T-helper 2 cell treated with Interferon-gamma antibody and Interleukin-4, amounts not matched to agents 5 μg/mL and 100 μg/mL, for 36 hours (primary cell): ENCODE data around the gene SPAG8.

Experiments
- DNase-seq: peaks from one replicate; pipeline ENCODE4 v3.0.0; 2021; ENCODE audit warnings: low spot score
- H3K27ac Mint-ChIP-seq: one replicate; pipeline ENCODE4 v1.8.0; 2021; ENCODE audit warnings: mild to moderate bottlenecking, mixed read lengths
- H3K27me3 Mint-ChIP-seq: one replicate; pipeline ENCODE4 v1.8.0; 2021; ENCODE audit warnings: low read depth, mixed read lengths
- H3K36me3 Mint-ChIP-seq: one replicate; pipeline ENCODE4 v1.8.0; 2021; ENCODE audit warnings: low read depth, mixed read lengths
- H3K4me1 Mint-ChIP-seq: one replicate; pipeline ENCODE4 v1.8.0; 2021; ENCODE audit warnings: low read depth, mixed read lengths
- H3K4me3 Mint-ChIP-seq: one replicate; pipeline ENCODE4 v1.8.0; 2022; ENCODE audit warnings: mild to moderate bottlenecking, moderate library complexity, mixed read lengths
- H3K9me3 Mint-ChIP-seq: one replicate; pipeline ENCODE4 v1.8.0; 2021; ENCODE audit warnings: mixed read lengths

SPAG8 gene

DNA sequence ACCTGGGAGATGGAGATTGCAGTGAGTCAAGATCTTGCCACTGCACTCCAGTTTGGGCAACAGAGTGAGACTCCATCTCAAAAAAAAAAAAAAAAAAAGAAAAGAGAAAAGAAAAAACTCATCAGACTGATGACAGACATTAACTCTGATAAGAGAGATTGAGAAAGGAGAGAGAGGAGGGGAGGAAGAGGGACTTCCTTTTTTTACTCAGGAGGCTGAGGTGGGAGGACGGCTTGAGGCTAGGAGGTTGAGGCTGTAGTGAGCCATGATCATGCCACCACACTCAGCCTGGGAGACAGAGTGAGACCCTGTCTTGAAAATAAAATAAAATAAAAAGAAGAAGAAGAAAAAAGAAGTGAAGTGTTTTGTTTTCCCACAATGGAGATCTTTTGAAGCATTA lies 48.3 kb downstream of the SPAG8 start:
- Mint-ChIP-seq H3K4me1 (peaks cover 12% of the 10 kb centered on the region), H3K27ac (no peak overlapping the region), H3K9me3 (no peaks in the 10 kb centered on the region), H3K27me3 (no peaks in the 10 kb centered on the region), H3K36me3 (peaks cover 6% of the 10 kb centered on the region), H3K4me3 (no peak overlapping the region)
- DNase-seq = no peak

DNA sequence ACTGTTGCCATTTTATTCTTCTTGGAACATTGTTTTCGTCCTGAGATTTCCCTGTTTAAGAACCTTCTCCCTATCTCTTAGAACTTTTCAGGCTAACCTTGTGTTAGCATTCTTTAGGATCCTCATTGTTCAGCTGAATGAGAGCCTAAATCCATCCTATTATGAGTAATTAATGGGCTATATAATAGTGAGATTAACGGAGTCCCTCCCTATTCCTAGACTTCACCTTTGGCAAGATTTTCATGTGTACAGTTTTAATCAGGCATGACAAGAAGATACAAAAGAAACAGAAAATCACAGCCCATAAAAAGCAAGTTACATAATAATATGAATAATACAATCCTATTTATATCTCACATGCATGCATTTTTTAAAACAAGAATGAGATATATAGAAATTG lies 48.9 kb downstream of the SPAG8 start:
- DNase-seq = no peak
- H3K4me1 Mint-ChIP-seq = peaks cover 17% of the 10 kb centered on the region
- peaks cover 6% of the 10 kb centered on the region for H3K36me3 Mint-ChIP-seq
- no peak overlapping the region for H3K27ac Mint-ChIP-seq
- no peaks in the 10 kb centered on the region for H3K9me3 Mint-ChIP-seq
- H3K4me3 Mint-ChIP-seq = no peak overlapping the region
- no peaks in the 10 kb centered on the region for H3K27me3 Mint-ChIP-seq

GRCh38 chr9:35760651-35761050 lies 51.4 kb downstream of the SPAG8 start:
- peaks cover 11% of the 10 kb centered on the region for H3K36me3 Mint-ChIP-seq
- no peaks in the 10 kb centered on the region for H3K27me3 Mint-ChIP-seq
- DNase-seq = no peak
- no peaks in the 10 kb centered on the region for H3K9me3 Mint-ChIP-seq
- H3K4me1 Mint-ChIP-seq = peaks cover 31% of the 10 kb centered on the region
- no peak overlapping the region for H3K4me3 Mint-ChIP-seq
- H3K27ac Mint-ChIP-seq = no peak overlapping the region

DNA sequence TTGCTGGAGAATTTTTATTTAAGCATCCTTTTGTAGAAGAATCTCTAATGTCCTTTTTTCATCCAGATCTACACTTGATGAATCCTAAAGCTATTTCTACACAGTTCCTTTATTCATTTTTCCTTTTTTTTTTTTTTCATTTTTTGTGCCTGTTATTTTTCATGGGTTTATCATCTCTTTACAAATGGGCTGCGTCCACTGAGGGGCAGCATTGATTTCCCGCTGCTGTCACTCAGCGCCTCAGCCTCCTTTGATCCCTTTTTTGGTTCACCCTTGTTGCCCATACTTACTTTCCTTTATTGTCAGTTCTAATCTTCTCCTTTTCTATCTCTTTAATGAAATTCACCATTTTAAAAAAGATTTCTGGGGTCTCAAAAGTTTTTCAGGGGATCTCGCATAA lies 52.3 kb downstream of the SPAG8 start:
- Mint-ChIP-seq H3K36me3 (peaks cover 11% of the 10 kb centered on the region), H3K4me1 (peaks cover 31% of the 10 kb centered on the region), H3K27me3 (no peaks in the 10 kb centered on the region), H3K4me3 (no peak overlapping the region), H3K9me3 (no peaks in the 10 kb centered on the region), H3K27ac (no peak overlapping the region)
- no peak for DNase-seq
